LoVo (cell line): ENCODE measurements around the gene SLC25A13.
"Not testable (repeated sequence)": the region's sequence is repeated elsewhere in the genome, so short reads cannot be mapped to it uniquely, and the experiment has no call there.

Experiments used
- DNase-seq: peaks from one replicate; pipeline ENCODE4 v3.0.0-alpha.2; 2016; ENCODE audit warnings: low spot score

The SLC25A13 gene

GRCh38 chr7:96321658-96322372, at the start of gene SLC25A13:
Gene SLC25A13, minus strand, starts transcription at chr7:96322098. Its CDS starts 142 bp downstream, at chr7:96321956.
- peak; percentile 94 for DNase-seq

GRCh38 chr7:96365916-96366315, 44.0 kb upstream of the SLC25A13 start:
- not testable (repeated sequence) for DNase-seq

GRCh38 chr7:96361116-96361857, 39.4 kb upstream of the SLC25A13 start:
- DNase-seq, result no peak

GRCh38 chr7:96359876-96360275, 38.0 kb upstream of the SLC25A13 start:
- DNase-seq, result no peak

- not testable (repeated sequence) for DNase-seq
Observed at GRCh38 chr7:96358236-96358971, 36.5 kb upstream of the SLC25A13 start.

- DNase-seq, result no peak
Observed at GRCh38 chr7:96355990-96356506, 34.1 kb upstream of the SLC25A13 start.

GRCh38 chr7:96354881-96355280, 33.0 kb upstream of the SLC25A13 start:
- DNase-seq, result no peak

- no peak for DNase-seq
Observed at GRCh38 chr7:96349572-96349971, 27.7 kb upstream of the SLC25A13 start.

- no peak for DNase-seq
Observed at GRCh38 chr7:96347471-96347870, 25.6 kb upstream of the SLC25A13 start.

- DNase-seq, result no peak
Observed at GRCh38 chr7:96346293-96346953, 24.5 kb upstream of the SLC25A13 start.

- DNase-seq, result no peak
Observed at GRCh38 chr7:96344236-96344635, 22.3 kb upstream of the SLC25A13 start.

- DNase-seq, result no peak
Observed at GRCh38 chr7:96342049-96342448, 20.2 kb upstream of the SLC25A13 start.

GRCh38 chr7:96337519-96337918, 15.6 kb upstream of the SLC25A13 start:
- DNase-seq, result no peak

- no peak for DNase-seq
Observed at GRCh38 chr7:96332325-96332724, 10.4 kb upstream of the SLC25A13 start.

GRCh38 chr7:96331775-96332174, 9.9 kb upstream of the SLC25A13 start:
- DNase-seq, result no peak

- DNase-seq, result no peak
Observed at GRCh38 chr7:96331233-96331632, 9.3 kb upstream of the SLC25A13 start.

- DNase-seq, result no peak
Observed at GRCh38 chr7:96330193-96330592, 8.3 kb upstream of the SLC25A13 start.

- DNase-seq, result no peak
Observed at GRCh38 chr7:96329241-96329640, 7.3 kb upstream of the SLC25A13 start.

- DNase-seq, result no peak
Observed at GRCh38 chr7:96328016-96328415, 6.1 kb upstream of the SLC25A13 start.

- peak; percentile 58 for DNase-seq
Observed at GRCh38 chr7:96327429-96327828, 5.5 kb upstream of the SLC25A13 start.

GRCh38 chr7:96326752-96327151, 4.9 kb upstream of the SLC25A13 start:
- DNase-seq, result not testable (repeated sequence)
